Activated CD4-positive, alpha-beta memory T cell treated with anti-CD3 and anti-CD28 coated beads, Interleukin-2, amount 10 ng/mL, durations not matched to agents 7 days and 5 days (primary cell): ENCODE data around the gene RGS6. TPM values are rescaled to one million over a fixed set of nuclear protein-coding genes. Genes with fewer than 3 reads are reported as not detected.

Source experiments
- CTCF ChIA-PET: fragments of 350-600 bp; sonication (Branson Sonifier 250); formaldehyde crosslinking; loops from one replicate; lab custom pipeline; 2021; ENCODE audit warnings: antibody characterized with exemption, inconsistent platforms; lab: Charles Lee
- POLR2A ChIA-PET: fragments of 350-600 bp; sonication (Branson Sonifier 250); formaldehyde crosslinking; loops from one replicate; lab custom pipeline; 2021; ENCODE audit warnings: antibody characterized with exemption; lab: Charles Lee
- DNase-seq: peaks from one replicate; pipeline ENCODE4 v3.0.0-alpha.2; 2020
- H3K27ac Mint-ChIP-seq: one replicate; pipeline ENCODE4 v1.8.0; 2021; ENCODE audit warnings: mild to moderate bottlenecking, mixed read lengths
- H3K27me3 Mint-ChIP-seq: one replicate; pipeline ENCODE4 v1.8.0; 2021; ENCODE audit warnings: mixed read lengths
- H3K36me3 Mint-ChIP-seq: one replicate; pipeline ENCODE4 v1.8.0; 2021; ENCODE audit warnings: low read depth, mixed read lengths
- H3K4me1 Mint-ChIP-seq: one replicate; pipeline ENCODE4 v1.8.0; 2021; ENCODE audit warnings: mixed read lengths
- H3K4me3 Mint-ChIP-seq: one replicate; pipeline ENCODE4 v1.8.0; 2021; ENCODE audit warnings: mild to moderate bottlenecking, mixed read lengths
- H3K9me3 Mint-ChIP-seq: one replicate; pipeline ENCODE4 v1.8.0; 2021; ENCODE audit warnings: mixed read lengths
- total RNA-seq, 2 experiments: library from RNA; stranded (reverse); gene quantifications; one replicate each; pipeline ENCODE4 v1.2.3, GENCODE V29; 2021

RGS6 gene
- total RNA-seq, 2 experiments from 2014 or later, result 2.0 to 3.1 TPM

DNA sequence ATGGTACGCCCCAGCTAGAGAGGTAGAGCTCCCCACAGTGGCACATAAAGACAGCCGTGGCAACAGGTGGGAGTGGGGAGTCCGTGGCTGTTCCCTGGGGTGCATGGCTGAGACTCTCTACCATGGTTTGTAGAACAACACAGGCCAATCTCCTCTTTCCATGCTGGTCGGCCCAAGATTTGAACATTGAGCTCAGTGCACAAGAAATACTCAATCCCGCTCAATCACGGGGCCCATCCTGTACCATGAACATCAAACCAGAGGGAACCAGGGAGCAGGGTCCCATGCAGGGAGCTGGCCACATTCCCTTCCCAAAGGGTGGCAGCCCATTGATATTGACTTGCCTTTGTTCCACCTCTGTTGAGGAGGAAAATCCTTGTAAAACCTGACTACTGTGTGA is 608.6 kb downstream of the RGS6 start:
- peaks cover 39% of the 10 kb centered on the region for H3K4me1 Mint-ChIP-seq
- no peaks in the 10 kb centered on the region for H3K9me3 Mint-ChIP-seq
- H3K4me3 Mint-ChIP-seq, result no peak overlapping the region
- peaks cover 28% of the 10 kb centered on the region for H3K27me3 Mint-ChIP-seq
- DNase-seq, result no peak
- ChIA-PET POLR2A (interaction anchor here (2.5 kb wide), 1 partner anchor 22 kb away, joined by 7 read pairs; no protein-coding TSS in a partner anchor), CTCF (interaction anchor here (1.1 to 1.8 kb wide), 2 partner anchors 21 to 42 kb away, joined by 3 to 6 read pairs; no protein-coding TSS in a partner anchor)
- no peak overlapping the region for H3K27ac Mint-ChIP-seq
- peaks cover 30% of the 10 kb centered on the region for H3K36me3 Mint-ChIP-seq

DNA sequence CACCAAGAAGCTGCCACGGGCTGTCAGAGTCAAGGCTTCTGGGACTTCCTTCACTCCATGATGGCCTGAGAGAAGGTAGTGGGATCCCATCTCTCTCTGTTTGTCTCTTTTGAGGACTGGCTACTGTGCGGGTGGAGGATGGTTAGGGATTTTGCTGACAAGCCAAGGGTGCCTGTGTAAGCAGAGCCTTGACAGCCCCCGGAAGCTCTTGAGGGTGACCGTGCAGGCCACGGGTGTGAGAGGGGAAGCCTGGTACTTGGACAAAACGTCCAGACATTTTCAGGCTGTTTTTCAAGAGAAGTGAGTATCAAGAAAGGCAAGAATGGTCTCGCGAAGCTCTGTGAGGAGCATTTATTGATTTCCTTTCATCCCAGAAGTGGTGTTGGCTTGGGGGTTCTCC is 609.3 kb downstream of the RGS6 start:
- ChIA-PET POLR2A (interaction anchor here (0.9 kb wide), 1 partner anchor 10 kb away, joined by 3 read pairs; no protein-coding TSS in a partner anchor), CTCF (interaction anchor here (0.6 to 0.7 kb wide), 2 partner anchors 28 to 84 kb away, joined by 3 to 4 read pairs; no protein-coding TSS in a partner anchor)
- Mint-ChIP-seq H3K27me3 (peaks cover 29% of the 10 kb centered on the region), H3K4me3 (no peak overlapping the region), H3K4me1 (peaks cover 38% of the 10 kb centered on the region), H3K9me3 (no peaks in the 10 kb centered on the region), H3K27ac (no peak overlapping the region), H3K36me3 (peaks cover 25% of the 10 kb centered on the region)
- no peak for DNase-seq

DNA sequence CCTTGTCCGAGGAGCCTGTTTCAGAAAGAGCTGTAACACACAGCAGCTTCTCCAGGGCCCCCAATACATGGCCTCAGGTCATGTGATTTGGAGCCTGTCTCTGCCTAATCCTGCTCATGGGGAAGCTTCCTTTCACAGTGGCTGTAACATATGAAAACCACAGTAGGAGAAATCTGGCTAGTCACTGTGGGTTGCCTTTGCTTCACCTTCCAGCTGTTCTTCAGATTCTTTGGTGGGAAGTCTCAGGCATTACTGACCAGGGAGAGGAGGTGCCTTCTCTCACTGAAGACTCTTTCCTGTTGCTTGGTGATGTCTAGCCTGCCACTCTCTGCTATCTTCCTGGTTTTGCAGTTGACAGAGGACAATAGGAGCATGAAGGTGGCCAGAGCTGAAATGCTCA is 611.1 kb downstream of the RGS6 start:
- Mint-ChIP-seq H3K27me3 (peaks cover 32% of the 10 kb centered on the region), H3K4me3 (no peak overlapping the region), H3K4me1 (peaks cover 29% of the 10 kb centered on the region), H3K9me3 (no peaks in the 10 kb centered on the region), H3K27ac (no peak overlapping the region), H3K36me3 (peaks cover 12% of the 10 kb centered on the region)
- no peak for DNase-seq
- CTCF ChIA-PET, result interaction anchor here (0.8 to 1.4 kb wide), 3 partner anchors 19 to 361 kb away, joined by 3 to 5 read pairs (median 3); no protein-coding TSS in a partner anchor
- POLR2A ChIA-PET, result interaction anchor here (1.5 kb wide), 1 partner anchor 24 kb away, joined by 5 read pairs; no protein-coding TSS in a partner anchor

DNA sequence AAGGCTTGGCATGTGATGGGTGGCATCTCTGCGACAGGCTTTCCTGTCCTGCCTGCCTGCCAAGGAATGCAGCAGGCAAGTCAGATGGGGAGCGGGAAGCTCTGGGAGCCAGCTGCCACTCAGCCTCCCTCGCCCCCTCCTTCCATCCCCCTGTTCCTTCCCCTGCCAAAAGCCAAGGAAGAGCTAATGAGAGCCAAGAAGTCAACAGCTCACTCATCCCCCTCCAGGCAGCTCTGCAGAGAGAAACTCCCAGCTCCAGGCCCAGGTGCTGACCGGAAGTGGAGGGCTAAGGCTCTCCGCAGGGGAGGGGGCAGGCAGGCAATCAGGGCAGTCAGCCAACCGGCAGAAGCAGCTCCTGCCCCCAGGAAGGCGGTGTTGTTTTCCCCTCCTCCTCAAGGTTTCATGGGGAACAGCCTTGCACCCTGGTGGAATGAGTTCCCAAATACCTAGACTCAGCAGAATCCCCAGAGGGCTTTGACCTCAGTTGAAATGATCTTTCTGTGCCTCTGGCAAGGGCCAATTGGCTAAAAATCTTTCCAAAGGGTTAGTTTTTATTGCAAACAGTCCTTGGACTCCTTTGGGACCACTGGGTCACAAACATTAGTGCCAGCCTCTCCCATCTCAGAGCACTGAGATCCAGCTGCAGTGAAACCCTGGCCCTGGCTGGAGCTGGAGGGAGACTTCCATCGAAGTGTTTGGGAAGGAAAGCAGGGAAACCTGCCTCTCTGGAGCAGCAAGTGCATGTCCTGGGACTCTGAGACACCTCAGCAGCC is 612.6 kb downstream of the RGS6 start:
- no peak for DNase-seq
- ChIA-PET CTCF (interaction anchor here (0.6 kb wide), 1 partner anchor 52 kb away, joined by 3 read pairs; no protein-coding TSS in a partner anchor), POLR2A (interaction anchor here (1.1 to 1.9 kb wide), 3 partner anchors 13 to 50 kb away, joined by 3 to 7 read pairs (median 4); no protein-coding TSS in a partner anchor)
- Mint-ChIP-seq H3K27me3 (peaks cover 38% of the 10 kb centered on the region), H3K4me1 (peaks cover 34% of the 10 kb centered on the region), H3K36me3 (peaks cover 7% of the 10 kb centered on the region), H3K27ac (no peak overlapping the region), H3K9me3 (no peaks in the 10 kb centered on the region), H3K4me3 (no peak overlapping the region)

DNA sequence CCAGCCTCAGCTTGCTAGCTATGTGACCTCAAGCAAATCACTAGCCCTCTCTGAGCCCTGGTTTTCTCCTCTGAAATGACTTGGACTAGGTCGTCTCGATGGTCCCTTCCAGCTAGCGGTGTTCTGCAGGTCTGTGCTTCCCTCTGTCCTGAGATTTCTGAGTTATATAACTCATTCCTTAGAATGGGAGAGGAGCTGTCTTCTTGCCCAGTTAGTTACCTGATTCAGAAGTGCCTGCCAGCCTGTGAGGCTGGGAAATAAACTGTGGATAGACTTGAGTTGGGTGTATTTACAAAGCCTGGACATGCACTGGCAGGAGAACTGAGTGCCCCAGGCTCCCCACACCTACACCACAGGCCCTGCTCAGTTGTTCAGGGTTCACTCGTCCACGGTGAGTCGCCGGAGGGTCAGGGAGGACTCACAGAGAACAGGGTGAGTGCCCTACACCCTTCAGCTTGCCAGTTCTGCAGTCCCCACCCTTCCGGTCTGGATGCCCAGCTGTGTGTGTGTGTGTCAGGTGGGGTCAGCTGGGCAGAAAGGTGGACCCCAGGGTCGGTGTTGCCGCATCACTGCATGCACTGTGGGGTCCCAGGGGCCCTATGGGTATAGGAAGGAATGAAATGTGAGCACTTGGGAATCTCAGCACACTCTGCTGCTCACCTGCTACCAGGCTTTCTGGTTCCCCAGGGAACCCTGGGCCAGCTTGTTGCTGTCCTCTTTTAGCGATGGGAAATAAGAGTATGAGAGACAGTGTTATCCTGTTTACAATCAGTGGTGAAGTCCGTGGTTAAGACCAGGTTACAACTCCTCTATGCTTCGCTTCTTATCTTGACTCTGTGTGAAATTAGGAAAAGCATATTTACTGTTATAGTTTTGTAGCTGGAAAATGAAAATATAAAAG is 613.4 kb downstream of the RGS6 start:
- Mint-ChIP-seq H3K4me1 (peaks cover 37% of the 10 kb centered on the region), H3K27ac (no peak overlapping the region), H3K4me3 (no peak overlapping the region), H3K36me3 (peaks cover 4% of the 10 kb centered on the region), H3K9me3 (no peaks in the 10 kb centered on the region), H3K27me3 (peaks cover 44% of the 10 kb centered on the region)
- ChIA-PET POLR2A (interaction anchor here (1.1 to 1.9 kb wide), 3 partner anchors 13 to 49 kb away, joined by 3 to 7 read pairs (median 4); no protein-coding TSS in a partner anchor), CTCF (interaction anchor here (1.1 kb wide), 1 partner anchor 13 kb away, joined by 3 read pairs; no protein-coding TSS in a partner anchor)
- DNase-seq, result no peak

DNA sequence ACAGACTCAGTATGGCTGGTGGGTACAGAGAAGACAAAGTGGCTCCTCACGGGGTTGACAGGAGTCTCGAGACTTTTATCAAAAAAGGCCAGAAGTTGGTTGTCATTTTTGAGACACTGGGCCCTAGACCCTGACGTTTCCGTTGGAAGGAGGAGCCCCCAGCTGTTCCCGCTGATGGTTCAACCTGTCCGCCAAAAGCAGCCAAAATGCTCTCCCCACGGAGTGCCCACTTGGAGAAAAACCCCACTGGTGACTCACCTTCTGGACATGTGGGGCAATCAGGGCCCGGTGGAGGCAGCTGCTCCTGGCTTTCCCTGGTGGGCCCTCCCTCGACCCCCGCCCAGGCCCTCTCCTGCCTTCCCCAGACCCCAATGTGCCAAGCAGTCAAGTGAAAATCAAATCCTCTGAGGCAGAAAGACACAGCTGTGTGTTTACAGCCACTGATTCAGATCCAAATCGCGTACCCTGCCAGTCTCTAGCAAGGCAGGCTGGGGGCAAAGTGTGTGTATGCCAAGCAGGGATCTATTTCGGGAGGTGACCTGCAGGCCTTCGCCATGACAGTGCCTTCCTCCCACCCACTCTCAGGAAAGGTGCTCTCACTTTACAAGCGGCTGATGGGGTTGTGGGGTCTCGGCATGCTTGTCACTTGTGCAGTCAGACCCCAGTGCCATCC is 614.3 kb downstream of the RGS6 start:
- POLR2A ChIA-PET, result interaction anchor here (1.4 to 1.9 kb wide), 2 partner anchors 12 to 41 kb away, joined by 3 to 4 read pairs; no protein-coding TSS in a partner anchor
- CTCF ChIA-PET, result interaction anchor here (1.1 kb wide), 1 partner anchor 12 kb away, joined by 3 read pairs; no protein-coding TSS in a partner anchor
- DNase-seq, result no peak
- no peak overlapping the region for H3K27ac Mint-ChIP-seq
- peaks cover 42% of the 10 kb centered on the region for H3K27me3 Mint-ChIP-seq
- no peaks in the 10 kb centered on the region for H3K9me3 Mint-ChIP-seq
- H3K4me1 Mint-ChIP-seq, result peaks cover 38% of the 10 kb centered on the region
- H3K4me3 Mint-ChIP-seq, result no peak overlapping the region
- H3K36me3 Mint-ChIP-seq, result peaks cover 4% of the 10 kb centered on the region

DNA sequence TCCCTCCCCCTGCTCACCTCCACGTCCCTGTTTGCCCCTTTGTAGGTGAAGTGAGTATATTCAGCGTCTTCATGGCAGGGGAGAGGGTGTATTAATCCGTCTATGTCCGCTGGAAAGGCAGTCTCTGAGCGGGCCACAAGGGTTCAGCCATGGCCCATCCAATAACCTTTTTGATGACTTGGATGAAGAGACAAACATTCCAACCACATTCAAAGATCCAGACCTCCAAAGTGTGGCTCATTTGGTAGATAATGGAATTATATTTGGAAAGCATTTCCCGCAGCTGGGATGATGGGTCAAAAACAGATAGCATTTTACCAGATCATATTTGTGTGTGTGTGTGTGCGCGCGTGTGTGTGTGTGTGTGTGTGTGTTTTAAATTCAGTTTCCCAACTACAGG is 615.8 kb downstream of the RGS6 start:
- Mint-ChIP-seq H3K4me1 (peaks cover 41% of the 10 kb centered on the region), H3K4me3 (no peak overlapping the region), H3K9me3 (no peaks in the 10 kb centered on the region), H3K36me3 (no peaks in the 10 kb centered on the region), H3K27me3 (peaks cover 40% of the 10 kb centered on the region), H3K27ac (no peak overlapping the region)
- ChIA-PET CTCF (no interaction called here), POLR2A (interaction anchor here (0.8 kb wide), 1 partner anchor 40 kb away, joined by 3 read pairs; no protein-coding TSS in a partner anchor)
- DNase-seq, result no peak

DNA sequence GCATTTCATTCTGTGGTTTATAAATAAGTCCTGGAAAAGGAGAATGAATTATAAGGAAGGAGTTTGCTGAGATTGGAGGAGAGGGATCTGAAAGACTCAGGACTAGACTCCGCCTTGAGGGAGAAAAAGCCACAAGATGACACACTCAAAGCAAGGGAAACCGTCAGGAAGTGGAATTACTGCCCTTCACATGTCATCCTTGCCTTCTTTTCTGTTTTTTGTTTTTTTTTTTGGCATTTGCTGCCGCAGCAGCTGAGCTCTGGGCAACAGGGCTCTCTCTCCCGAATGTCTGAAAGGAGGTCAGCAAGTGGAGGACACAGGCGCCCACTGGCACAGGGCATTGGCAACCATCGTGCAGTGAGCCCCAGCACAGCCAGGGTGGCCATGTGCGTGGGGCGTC is 616.8 kb downstream of the RGS6 start:
- H3K27me3 Mint-ChIP-seq, result peaks cover 46% of the 10 kb centered on the region
- ChIA-PET POLR2A (interaction anchor here (0.8 kb wide), 1 partner anchor 39 kb away, joined by 3 read pairs; no protein-coding TSS in a partner anchor), CTCF (interaction anchor here (1.1 kb wide), 1 partner anchor 36 kb away, joined by 3 read pairs; no protein-coding TSS in a partner anchor)

DNA sequence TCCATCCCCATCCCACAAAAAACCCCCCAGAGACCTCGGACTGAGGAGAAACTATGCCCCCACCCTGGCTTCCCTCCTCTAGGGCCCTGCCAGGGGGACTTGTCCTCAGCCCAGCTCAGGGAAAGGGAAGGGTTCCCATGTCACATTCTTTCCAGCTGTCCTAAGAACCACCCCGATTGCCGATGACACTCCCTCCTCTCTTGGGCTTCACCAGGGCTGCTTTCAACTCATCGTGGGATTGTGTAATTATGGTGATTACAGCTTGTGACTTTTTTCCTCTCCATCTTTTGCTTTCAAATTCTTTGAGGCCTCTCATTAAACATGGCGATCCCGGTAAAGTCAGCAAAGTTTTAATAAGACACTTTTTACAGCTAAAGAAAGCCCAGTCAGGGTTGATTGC is 617.6 kb downstream of the RGS6 start:
- ChIA-PET CTCF (interaction anchor here (0.8 to 1.1 kb wide), 2 partner anchors 10 to 37 kb away, joined by 3 read pairs; no protein-coding TSS in a partner anchor), POLR2A (no interaction called here)
- H3K4me3 Mint-ChIP-seq, result no peak overlapping the region
- no peak overlapping the region for H3K27ac Mint-ChIP-seq
- H3K4me1 Mint-ChIP-seq, result peaks cover 34% of the 10 kb centered on the region
- no peak for DNase-seq
- H3K36me3 Mint-ChIP-seq, result no peaks in the 10 kb centered on the region
- no peaks in the 10 kb centered on the region for H3K9me3 Mint-ChIP-seq
- H3K27me3 Mint-ChIP-seq, result peaks cover 43% of the 10 kb centered on the region

More for the DNA sequence above, 616.8 kb downstream of the RGS6 start:
- no peak for DNase-seq
- Mint-ChIP-seq H3K9me3 (no peaks in the 10 kb centered on the region), H3K4me1 (peaks cover 34% of the 10 kb centered on the region), H3K36me3 (no peaks in the 10 kb centered on the region), H3K27ac (no peak overlapping the region), H3K4me3 (no peak overlapping the region)

DNA sequence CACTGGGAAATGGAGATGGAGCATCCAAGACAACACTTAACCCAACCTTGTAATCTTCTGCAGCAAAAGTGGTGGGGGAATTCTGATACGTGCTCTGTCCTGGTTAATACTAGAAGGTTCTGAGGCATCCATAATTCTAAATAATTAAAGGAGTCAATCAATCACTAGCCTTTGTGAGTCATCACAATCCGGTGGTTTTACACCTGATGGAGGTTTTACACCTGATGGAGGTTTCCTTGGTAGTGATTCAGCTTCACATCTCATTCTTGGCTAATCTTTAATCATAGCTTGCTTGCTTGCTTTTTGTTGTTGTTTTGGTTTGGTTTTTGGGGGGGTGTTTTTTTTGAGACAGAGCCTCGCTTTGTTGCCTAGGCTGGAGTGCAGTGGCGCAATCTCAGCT is 618.3 kb downstream of the RGS6 start:
- Mint-ChIP-seq H3K27me3 (peaks cover 42% of the 10 kb centered on the region), H3K9me3 (no peaks in the 10 kb centered on the region), H3K27ac (no peak overlapping the region), H3K4me3 (no peak overlapping the region), H3K36me3 (no peaks in the 10 kb centered on the region), H3K4me1 (peaks cover 30% of the 10 kb centered on the region)
- POLR2A ChIA-PET, result no interaction called here
- CTCF ChIA-PET, result no interaction called here
- no peak for DNase-seq

DNA sequence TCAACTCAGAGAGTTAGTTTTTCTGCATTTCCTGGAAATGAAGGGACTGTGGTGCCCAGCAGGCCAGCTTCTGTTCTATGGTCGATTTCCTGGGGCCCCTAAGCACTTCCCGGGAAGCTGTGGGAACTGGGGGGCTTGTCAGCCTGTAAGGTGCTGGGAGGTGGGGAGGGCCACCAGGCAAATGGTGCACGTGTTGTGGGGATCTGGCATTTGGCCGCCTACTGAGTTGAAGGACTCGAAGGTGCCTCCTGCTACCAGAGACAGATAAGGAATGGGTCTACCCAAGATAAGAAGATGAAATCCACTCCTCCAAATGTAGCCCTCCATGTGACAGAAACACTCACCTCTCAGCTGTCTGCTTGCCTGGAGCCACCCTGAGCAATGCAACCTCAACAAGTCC is 620.0 kb downstream of the RGS6 start:
- Mint-ChIP-seq H3K4me1 (peaks cover 20% of the 10 kb centered on the region), H3K27ac (no peak overlapping the region), H3K9me3 (no peaks in the 10 kb centered on the region), H3K4me3 (no peak overlapping the region), H3K36me3 (no peaks in the 10 kb centered on the region), H3K27me3 (peaks cover 45% of the 10 kb centered on the region)
- ChIA-PET POLR2A (interaction anchor here (1.2 kb wide), 1 partner anchor 10 kb away, joined by 3 read pairs; no protein-coding TSS in a partner anchor), CTCF (interaction anchor here (0.5 to 1.2 kb wide), 2 partner anchors 12 to 358 kb away, joined by 3 read pairs; no protein-coding TSS in a partner anchor)
- no peak for DNase-seq

DNA sequence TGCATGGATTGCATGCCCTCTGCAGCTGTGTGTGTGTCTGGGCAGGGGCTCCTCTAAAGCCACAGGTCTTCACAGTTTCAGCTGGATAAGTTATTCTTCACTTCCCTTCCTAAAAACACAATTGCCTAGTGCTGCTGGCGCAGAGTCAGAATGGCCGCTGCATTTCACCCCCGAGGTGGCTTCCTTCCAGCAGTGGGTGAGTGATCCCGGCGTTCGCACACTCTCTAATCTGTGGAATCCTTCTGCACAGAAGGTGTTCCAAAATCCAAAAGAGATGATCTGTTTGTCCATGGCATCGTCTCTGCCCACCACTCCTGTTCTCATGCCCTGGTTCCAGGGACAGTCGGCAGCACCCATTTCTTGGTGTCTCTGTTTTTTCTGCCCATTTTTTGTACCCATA is 620.9 kb downstream of the RGS6 start:
- H3K27ac Mint-ChIP-seq, result no peak overlapping the region
- H3K9me3 Mint-ChIP-seq, result no peaks in the 10 kb centered on the region
- CTCF ChIA-PET, result no interaction called here
- peaks cover 50% of the 10 kb centered on the region for H3K27me3 Mint-ChIP-seq
- POLR2A ChIA-PET, result no interaction called here
- no peak overlapping the region for H3K4me3 Mint-ChIP-seq
- DNase-seq, result no peak
- H3K36me3 Mint-ChIP-seq, result no peaks in the 10 kb centered on the region
- H3K4me1 Mint-ChIP-seq, result peaks cover 20% of the 10 kb centered on the region
